GM21825 (cell line): ENCODE results near the gene CTCFL.

ENCODE experiments used
- ATAC-seq: cut with Tn5 transposase; IDR thresholded peaks from one replicate; pipeline ENCODE4 v1.9.1; 2021; ENCODE audit warnings: mild to moderate bottlenecking, moderate library complexity; ENCODE audit not compliant: unreplicated experiment

CTCFL gene

GRCh38 chr20:57449398-57450354, 75.3 kb downstream of the CTCFL start:
- ATAC-seq, result peak; percentile 3

GRCh38 chr20:57448764-57449354, 76.1 kb downstream of the CTCFL start:
- ATAC-seq, result no peak
